Measurements from ENCODE around the gene HPX. TPM values are rescaled to one million over a fixed set of nuclear protein-coding genes. Genes with fewer than 3 reads are reported as not detected.

Gene HPX
- total RNA-seq, 1 experiment from 2014 or later, result not detected

GRCh38 chr11:6482441-6482840 is 41.7 kb upstream of the HPX start:
- Histone ChIP-seq H3K4me1 (ENCODE audit: low read length) (peaks cover 21% of the 10 kb centered on the region), H3K9me3 (ENCODE audit: low read length) (no peaks in the 10 kb centered on the region), H3K4me3 (ENCODE audit: low read length) (peak overlapping the region; percentile 92), H3K36me3 (ENCODE audit: insufficient read depth, low read length) (peaks cover 40% of the 10 kb centered on the region), H3K79me2 (ENCODE audit: low read length) (peaks cover 56% of the 10 kb centered on the region), H3K27me3 (ENCODE audit: low read length) (no peaks in the 10 kb centered on the region), H3K4me2 (ENCODE audit: low read depth, low read length, poor library complexity, severe bottlenecking) (peak overlapping the region; percentile 88), H4K20me1 (ENCODE audit: insufficient read depth, low read depth, low read length) (peaks cover 15% of the 10 kb centered on the region), H3K27ac (ENCODE audit: low read length) (no peak overlapping the region), H3K9me2 (replicated peaks; ENCODE audit: insufficient read depth, low read length) (no peaks in the 10 kb centered on the region), H3K9ac (ENCODE audit: low read length) (peak overlapping the region; percentile 97), H2AFZ (ENCODE audit: low read length) (no peak overlapping the region)
- no peak for DNase-seq

GRCh38 chr11:6481924-6482275 is 41.1 kb upstream of the HPX start:
- H3K4me1 ChIP-seq (ENCODE audit: low read length), result peaks cover 21% of the 10 kb centered on the region
- no peak overlapping the region for H2AFZ ChIP-seq (ENCODE audit: low read length)
- peaks cover 40% of the 10 kb centered on the region for H3K36me3 ChIP-seq (ENCODE audit: insufficient read depth, low read length)
- H3K9ac ChIP-seq (ENCODE audit: low read length), result peak overlapping the region; percentile 97
- no peaks in the 10 kb centered on the region for H3K9me2 ChIP-seq (replicated peaks; ENCODE audit: insufficient read depth, low read length)
- DNase-seq, result no peak
- H3K27ac ChIP-seq (ENCODE audit: low read length), result peak overlapping the region; percentile 68
- peaks cover 15% of the 10 kb centered on the region for H4K20me1 ChIP-seq (ENCODE audit: insufficient read depth, low read depth, low read length)
- peak overlapping the region; percentile 88 for H3K4me2 ChIP-seq (ENCODE audit: low read depth, low read length, poor library complexity, severe bottlenecking)
- H3K9me3 ChIP-seq (ENCODE audit: low read length), result no peaks in the 10 kb centered on the region
- no peaks in the 10 kb centered on the region for H3K27me3 ChIP-seq (ENCODE audit: low read length)
- H3K79me2 ChIP-seq (ENCODE audit: low read length), result peaks cover 56% of the 10 kb centered on the region
- peak overlapping the region; percentile 92 for H3K4me3 ChIP-seq (ENCODE audit: low read length)

GRCh38 chr11:6481012-6481923 is 40.5 kb upstream of the HPX start, which contains the start of the genes ARFIP2 and TIMM10B:
ARFIP2 (minus strand) TSS chr11:6481331; CDS start chr11:6480421, 910 bp downstream.
TIMM10B (plus strand) TSS chr11:6481501; CDS start chr11:6481517, 16 bp downstream.
- H3K4me2 ChIP-seq (ENCODE audit: low read depth, low read length, poor library complexity, severe bottlenecking), result peak within 1 kb of the TSS; percentile 88
- peaks cover 40% of the 10 kb centered on the region for H3K36me3 ChIP-seq (ENCODE audit: insufficient read depth, low read length)
- peaks cover 15% of the 10 kb centered on the region for H4K20me1 ChIP-seq (ENCODE audit: insufficient read depth, low read depth, low read length)
- peaks cover 21% of the 10 kb centered on the region for H3K4me1 ChIP-seq (ENCODE audit: low read length)
- H3K79me2 ChIP-seq (ENCODE audit: low read length), result peaks cover 56% of the 10 kb centered on the region
- H3K27ac ChIP-seq (ENCODE audit: low read length), result peak within 1 kb of the TSS; percentile 68
- H3K27me3 ChIP-seq (ENCODE audit: low read length), result no peaks in the 10 kb centered on the region
- peak within 1 kb of the TSS; percentile 97 for H3K9ac ChIP-seq (ENCODE audit: low read length)
- H3K9me3 ChIP-seq (ENCODE audit: low read length), result no peaks in the 10 kb centered on the region
- peak; percentile 99 for DNase-seq
- peak within 1 kb of the TSS; percentile 92 for H3K4me3 ChIP-seq (ENCODE audit: low read length)
- peak within 1 kb of the TSS; percentile 63; the same call in 1 of the 2 replicates for H2AFZ ChIP-seq (ENCODE audit: low read length)
- no peaks in the 10 kb centered on the region for H3K9me2 ChIP-seq (replicated peaks; ENCODE audit: insufficient read depth, low read length)

GRCh38 chr11:6480299-6480914 is 39.6 kb upstream of the HPX start:
- Histone ChIP-seq H3K9me2 (replicated peaks; ENCODE audit: insufficient read depth, low read length) (no peaks in the 10 kb centered on the region), H3K36me3 (ENCODE audit: insufficient read depth, low read length) (peaks cover 35% of the 10 kb centered on the region), H3K9me3 (ENCODE audit: low read length) (no peaks in the 10 kb centered on the region), H3K79me2 (ENCODE audit: low read length) (peaks cover 56% of the 10 kb centered on the region), H3K4me3 (ENCODE audit: low read length) (peak overlapping the region; percentile 92), H3K27ac (ENCODE audit: low read length) (no peak overlapping the region), H2AFZ (ENCODE audit: low read length) (no peak overlapping the region; the same call in 1 of the 2 replicates), H3K27me3 (ENCODE audit: low read length) (no peaks in the 10 kb centered on the region), H3K4me1 (ENCODE audit: low read length) (peaks cover 21% of the 10 kb centered on the region), H3K9ac (ENCODE audit: low read length) (peak overlapping the region; percentile 97), H4K20me1 (ENCODE audit: insufficient read depth, low read depth, low read length) (peaks cover 15% of the 10 kb centered on the region), H3K4me2 (ENCODE audit: low read depth, low read length, poor library complexity, severe bottlenecking) (peak overlapping the region; percentile 88)
- DNase-seq, result no peak

- Histone ChIP-seq H3K4me1 (ENCODE audit: low read length) (peaks cover 21% of the 10 kb centered on the region), H3K79me2 (ENCODE audit: low read length) (peaks cover 25% of the 10 kb centered on the region), H3K9me2 (replicated peaks; ENCODE audit: insufficient read depth, low read length) (no peaks in the 10 kb centered on the region), H3K4me2 (ENCODE audit: low read depth, low read length, poor library complexity, severe bottlenecking) (no peak overlapping the region), H3K9ac (ENCODE audit: low read length) (no peak overlapping the region), H3K4me3 (ENCODE audit: low read length) (no peak overlapping the region), H4K20me1 (ENCODE audit: insufficient read depth, low read depth, low read length) (peaks cover 2% of the 10 kb centered on the region), H2AFZ (ENCODE audit: low read length) (no peak overlapping the region), H3K36me3 (ENCODE audit: insufficient read depth, low read length) (peaks cover 5% of the 10 kb centered on the region; the same call in 1 of the 2 replicates), H3K27ac (ENCODE audit: low read length) (no peak overlapping the region), H3K9me3 (ENCODE audit: low read length) (no peaks in the 10 kb centered on the region), H3K27me3 (ENCODE audit: low read length) (no peaks in the 10 kb centered on the region)
- DNase-seq, result no peak
These were observed 35.8 kb upstream of the HPX start for GRCh38 chr11:6476571-6476970.

GRCh38 chr11:6475936-6476335 is 35.1 kb upstream of the HPX start:
- peaks cover 3% of the 10 kb centered on the region for H4K20me1 ChIP-seq (ENCODE audit: insufficient read depth, low read depth, low read length)
- no peak for DNase-seq
- no peak overlapping the region for H2AFZ ChIP-seq (ENCODE audit: low read length)
- no peak overlapping the region for H3K4me2 ChIP-seq (ENCODE audit: low read depth, low read length, poor library complexity, severe bottlenecking)
- no peaks in the 10 kb centered on the region for H3K9me2 ChIP-seq (replicated peaks; ENCODE audit: insufficient read depth, low read length)
- H3K36me3 ChIP-seq (ENCODE audit: insufficient read depth, low read length), result peaks cover 5% of the 10 kb centered on the region; the same call in 1 of the 2 replicates
- H3K9me3 ChIP-seq (ENCODE audit: low read length), result no peaks in the 10 kb centered on the region
- H3K9ac ChIP-seq (ENCODE audit: low read length), result no peak overlapping the region
- H3K4me3 ChIP-seq (ENCODE audit: low read length), result no peak overlapping the region
- peaks cover 19% of the 10 kb centered on the region for H3K79me2 ChIP-seq (ENCODE audit: low read length)
- no peak overlapping the region for H3K27ac ChIP-seq (ENCODE audit: low read length)
- H3K27me3 ChIP-seq (ENCODE audit: low read length), result no peaks in the 10 kb centered on the region
- peaks cover 21% of the 10 kb centered on the region for H3K4me1 ChIP-seq (ENCODE audit: low read length)

GRCh38 chr11:6474806-6475500 is 34.2 kb upstream of the HPX start:
- H3K9ac ChIP-seq (ENCODE audit: low read length), result no peak overlapping the region
- DNase-seq, result peak; percentile 53
- no peaks in the 10 kb centered on the region for H3K27me3 ChIP-seq (ENCODE audit: low read length)
- peaks cover 3% of the 10 kb centered on the region; the same call in 1 of the 2 replicates for H4K20me1 ChIP-seq (ENCODE audit: insufficient read depth, low read depth, low read length)
- H2AFZ ChIP-seq (ENCODE audit: low read length), result no peak overlapping the region
- peaks cover 5% of the 10 kb centered on the region; the same call in 1 of the 2 replicates for H3K36me3 ChIP-seq (ENCODE audit: insufficient read depth, low read length)
- H3K9me3 ChIP-seq (ENCODE audit: low read length), result no peaks in the 10 kb centered on the region
- H3K27ac ChIP-seq (ENCODE audit: low read length), result no peak overlapping the region
- H3K4me1 ChIP-seq (ENCODE audit: low read length), result peaks cover 14% of the 10 kb centered on the region
- H3K4me2 ChIP-seq (ENCODE audit: low read depth, low read length, poor library complexity, severe bottlenecking), result no peak overlapping the region
- H3K4me3 ChIP-seq (ENCODE audit: low read length), result no peak overlapping the region
- peaks cover 9% of the 10 kb centered on the region for H3K79me2 ChIP-seq (ENCODE audit: low read length)
- H3K9me2 ChIP-seq (replicated peaks; ENCODE audit: insufficient read depth, low read length), result no peaks in the 10 kb centered on the region
